NOMO-1 treated with DMSO at 0.1 percent for 48 hours (cell line): ENCODE results near the gene SELENOT.

Experiments used
- DNase-seq: peaks from one replicate; lab custom pipeline; 2025; ENCODE audit not compliant: unreplicated experiment; lab: John Stamatoyannopoulos, UW

The SELENOT gene

GRCh38 chr3:150662410-150663200 is 59.5 kb downstream of the SELENOT start:
- DNase-seq, result peak; percentile 54

- no peak for DNase-seq
Observed at GRCh38 chr3:150663461-150663860, 60.3 kb downstream of the SELENOT start.

GRCh38 chr3:150666167-150666566 is 63.0 kb downstream of the SELENOT start:
- DNase-seq, result no peak

GRCh38 chr3:150673966-150674365 is 70.8 kb downstream of the SELENOT start:
- no peak for DNase-seq

- no peak for DNase-seq
Observed at GRCh38 chr3:150675587-150675986, 72.5 kb downstream of the SELENOT start.
